A549 (cell line): ENCODE results near the gene RTCB. TPM values are rescaled to one million over a fixed set of nuclear protein-coding genes. Genes with fewer than 3 reads are reported as not detected.
"Not testable (repeated sequence)": the region's sequence is repeated elsewhere in the genome, so short reads cannot be mapped to it uniquely, and the experiment has no call there.

ENCODE experiments used
- ATAC-seq, 2 experiments: fragments of 200-7000 bp in 1 of 2; fragments of >200 bp in 1 of 2; cut with Nextera tagmentation in 1 of 2; cut with Tn5 transposase in 1 of 2; 3 replicates each; pipeline versions ENCODE4 v1.8.0 to v1.9.1; 2018 to 2020; ENCODE audit warnings: mild to moderate bottlenecking in 1 of 2, moderate library complexity in 1 of 2
- CTCF ChIA-PET: fragments of 300-600 bp; sonication (Branson Sonifier 250); formaldehyde crosslinking; extraction: SDS; loops from one replicate; lab custom pipeline; 2021; ENCODE audit warnings: antibody characterized with exemption, inconsistent platforms; lab: Yijun Ruan, JAX
- POLR2A ChIA-PET: fragments of 350-600 bp; formaldehyde crosslinking; extraction: SDS; loops from one replicate; lab custom pipeline; 2021; ENCODE audit warnings: antibody characterized with exemption, inconsistent platforms; lab: Yijun Ruan, JAX
- DNase-seq, 2 experiments: peaks; one replicate each; pipeline versions ENCODE4 v3.0.0 to v3.0.0-alpha.2; 2011 to 2016; ENCODE audit warnings: low read depth in 1 of 2, low spot score in 1 of 2
- FAIRE-seq: peaks from 2 replicates; lab custom pipeline; 2011; peaks lifted over from hg19 to GRCh38; lab: Jason Lieb, UNC
- H3K27ac ChIP-seq, 2 experiments: fragments of >200 bp; sonication (Bioruptor Twin); formaldehyde crosslinking; 3 replicates each; pipeline ENCODE4 v1.5.1; 2016 to 2017
- H3K4me1 ChIP-seq: fragments of >200 bp; sonication (Bioruptor Twin); formaldehyde crosslinking; 3 replicates; pipeline ENCODE4 v1.6.1; 2016
- H3K4me2 ChIP-seq: fragments of >200 bp; sonication (Bioruptor Twin); formaldehyde crosslinking; 3 replicates; pipeline ENCODE4 v1.6.1; 2016
- H3K4me3 ChIP-seq: fragments of >200 bp; sonication (Bioruptor Twin); formaldehyde crosslinking; 3 replicates; pipeline ENCODE4 v1.5.1; 2016
- H3K9me3 ChIP-seq: fragments of >200 bp; sonication (Bioruptor Twin); formaldehyde crosslinking; 3 replicates; pipeline ENCODE4 v1.6.1; 2016
- CBX2 ChIP-seq: fragments of 200-600 bp; sonication (generic); IDR thresholded peaks from 2 replicates; pipeline ENCODE4 v1.6.1; 2016; ENCODE audit warnings: low read depth, mild to moderate bottlenecking, borderline replicate concordance
- EHF ChIP-seq: fragments of 250-450 bp; sonication (Bioruptor Pico); IDR thresholded peaks from 2 replicates; pipeline ENCODE4 v1.5.0; 2020; ENCODE audit warnings: mild to moderate bottlenecking
- ESRRA ChIP-seq: fragments of 150-350 bp; IDR thresholded peaks from 2 replicates; pipeline ENCODE4 v1.6.1; 2014; ENCODE audit warnings: mild to moderate bottlenecking, low read length, borderline replicate concordance
- FOSB ChIP-seq: fragments of 250-450 bp; sonication (Bioruptor Pico); IDR thresholded peaks from 2 replicates; pipeline ENCODE4 v1.5.0; 2020; ENCODE audit warnings: mild to moderate bottlenecking, moderate library complexity
- FOSL2 ChIP-seq, 2 experiments: fragments of 450-650 bp in 1 of 2; fragments of >200 bp in 1 of 2; sonication (Bioruptor Twin) in 1 of 2; formaldehyde crosslinking; IDR thresholded peaks; 2 replicates each; pipeline versions ENCODE4 v1.5.0 to v1.6.1; 2016 to 2020; ENCODE audit warnings: mild to moderate bottlenecking in 1 of 2, moderate library complexity in 1 of 2
- FOXS1 ChIP-seq: fragments of 250-450 bp; sonication (Bioruptor Pico); IDR thresholded peaks from 2 replicates; pipeline ENCODE4 v1.5.0; 2020; ENCODE audit warnings: mild to moderate bottlenecking, moderate library complexity
- HOXA7 ChIP-seq: fragments of 250-450 bp; sonication (Bioruptor Pico); IDR thresholded peaks from 2 replicates; pipeline ENCODE4 v1.5.0; 2020; ENCODE audit warnings: mild to moderate bottlenecking, moderate library complexity
- HOXB5 ChIP-seq: fragments of 250-450 bp; sonication (Bioruptor Pico); IDR thresholded peaks from 2 replicates; pipeline ENCODE4 v1.5.0; 2020; ENCODE audit warnings: mild to moderate bottlenecking, moderate library complexity
- KDM1A ChIP-seq: fragments of 200-600 bp; sonication (generic); IDR thresholded peaks from 2 replicates; pipeline ENCODE4 v1.6.1; 2016; ENCODE audit warnings: low read depth, mild to moderate bottlenecking
- MAFK ChIP-seq: fragments of 450-650 bp; IDR thresholded peaks from 2 replicates; pipeline ENCODE4 v1.6.1; 2014; ENCODE audit not compliant: partially characterized antibody
- MAZ ChIP-seq: fragments of 150-350 bp; IDR thresholded peaks from 2 replicates; pipeline ENCODE4 v1.6.1; 2014; ENCODE audit warnings: antibody characterized with exemption, low read depth, low read length, borderline replicate concordance
- POLR2AphosphoS2 ChIP-seq: conservative IDR thresholded peaks from 2 replicates; pipeline ENCODE4 v1.6.1; 2012; ENCODE audit warnings: low read length, improper control_type of control experiment, inconsistent platforms
- RCOR1 ChIP-seq: fragments of 150-350 bp; IDR thresholded peaks from 2 replicates; pipeline ENCODE4 v1.6.1; 2014; ENCODE audit warnings: antibody characterized with exemption, low read length, low read depth
- RFX5 ChIP-seq: fragments of 450-650 bp; IDR thresholded peaks from 2 replicates; pipeline ENCODE4 v1.7.1; 2014; ENCODE audit warnings: antibody characterized with exemption, mild to moderate bottlenecking, moderate library complexity
- SMC3 ChIP-seq: fragments of >200 bp; sonication (Bioruptor Twin); formaldehyde crosslinking; IDR thresholded peaks from 3 replicates; pipeline ENCODE4 v1.6.1; 2018; ENCODE audit warnings: inconsistent platforms
- TFCP2L1 ChIP-seq: fragments of 250-450 bp; sonication (Bioruptor Pico); IDR thresholded peaks from 2 replicates; pipeline ENCODE4 v1.5.0; 2021; ENCODE audit warnings: mild to moderate bottlenecking
- ZFP36 ChIP-seq: fragments of 450-650 bp; IDR thresholded peaks from 2 replicates; pipeline ENCODE4 v1.6.1; 2014; ENCODE audit warnings: borderline replicate concordance; ENCODE audit not compliant: partially characterized antibody
- WGBS: methylation state at CpG from one replicate; pipeline ENCODE4 v1.1.6; 2017; ENCODE audit errors: missing lambda C conversion rate; 5-methylcytosine and 5-hydroxymethylcytosine counted together
- polyA plus RNA-seq, 4 experiments: library from polyadenylated mRNA; depleted of rRNA in 3 of 4; stranded (reverse); fragments of >200 nt; fragmentation: RNase III in 1 of 4; extraction: RNeasy Plus Mini Kit Qiagen cat#74134 plus additional on column Dnase treatment in 1 of 4; gene quantifications; 2 replicates in 3 of 4; 3 replicates in 1 of 4; pipeline ENCODE4 v1.2.3, GENCODE V29; 2011 to 2017
- TF ChIP-seq, protein P1 (sequence below): IDR thresholded peaks from 2 replicates; pipeline ENCODE4 v1.6.1; 2012; ENCODE audit warnings: low read depth, borderline replicate concordance
- TF ChIP-seq, protein P2 (sequence below): fragments of 200-600 bp; sonication (generic); IDR thresholded peaks from 2 replicates; pipeline ENCODE4 v1.6.1; 2016; ENCODE audit warnings: antibody characterized with exemption, mild to moderate bottlenecking, moderate library complexity
- TF ChIP-seq, protein P3 (sequence below): fragments of >200 bp; sonication (Bioruptor Twin); formaldehyde crosslinking; IDR thresholded peaks from 2 replicates; pipeline ENCODE4 v1.6.1; 2016
- TF ChIP-seq, protein P4 (sequence below): fragments of 250-450 bp; sonication (Bioruptor Pico); IDR thresholded peaks from 2 replicates; pipeline ENCODE4 v1.5.0; 2020; ENCODE audit warnings: low read depth, mild to moderate bottlenecking, moderate library complexity
- TF ChIP-seq, protein P5 (sequence below): IDR thresholded peaks from 2 replicates; pipeline ENCODE4 v1.6.1; 2012

RTCB gene
- polyA plus RNA-seq, 2 of the 4 experiments (the other 2 are of a cell fraction), result 93.3 to 122 TPM

DNA sequence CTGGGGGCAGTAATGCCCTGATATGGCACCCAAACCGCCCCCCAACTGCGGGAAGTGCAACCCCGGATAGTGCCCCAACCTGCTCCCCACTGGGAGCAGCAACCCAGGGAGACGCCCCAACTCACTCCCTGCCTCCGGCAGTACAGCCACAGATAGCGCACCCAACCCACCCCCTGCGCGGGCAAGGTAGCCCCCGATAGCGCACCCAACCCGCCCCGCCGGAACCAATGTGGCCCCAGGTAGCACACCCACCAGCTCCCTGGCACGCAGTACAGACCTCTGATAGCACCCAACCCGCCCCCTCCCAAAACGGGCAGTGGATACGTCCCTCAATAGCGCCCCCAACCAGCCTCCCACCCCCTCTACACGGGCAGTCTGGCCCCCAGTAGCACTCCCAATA, 58.2 kb downstream of the RTCB start:
- CTCF ChIA-PET, result no interaction called here
- DNase-seq (no peak), ATAC-seq (no peak), FAIRE-seq (no peak)
- Histone ChIP-seq H3K4me3 (no peak overlapping the region), H3K27ac (no peak overlapping the region), H3K4me1 (no peaks in the 10 kb centered on the region), H3K4me2 (no peak overlapping the region), H3K9me3 (no peaks in the 10 kb centered on the region)
- WGBS, result 100% methylated on average over 3 of the region's 19 CpGs
- POLR2A ChIA-PET, result no interaction called here
- TF ChIP-seq SMC3 (no peak), FOSB (CRISPR knock-in tag) (no peak), EHF (CRISPR knock-in tag) (no peak), ESRRA (no peak), CBX2 (no peak)

DNA sequence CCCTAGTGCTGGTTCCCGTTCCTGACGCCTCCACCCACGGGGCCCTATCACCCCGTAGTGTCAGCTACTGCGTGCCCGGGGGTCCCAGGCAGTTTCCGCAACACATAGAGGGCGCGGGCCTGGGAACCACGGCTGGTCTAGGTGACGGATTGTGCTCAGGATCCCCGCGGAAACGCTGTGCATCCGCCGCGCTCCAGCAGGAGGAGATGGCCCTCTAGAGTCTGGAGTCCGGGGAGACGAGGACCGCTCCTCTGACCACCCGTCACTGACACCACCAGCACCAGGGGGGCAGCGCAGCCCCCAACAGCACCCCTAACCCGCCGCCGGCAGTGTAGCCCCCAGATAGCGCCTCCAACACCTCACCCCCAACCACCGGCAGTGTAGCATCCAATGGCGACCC, 58.8 kb downstream of the RTCB start:
- H3K4me2 ChIP-seq, result no peak overlapping the region
- no peaks in the 10 kb centered on the region for H3K9me3 ChIP-seq
- no peak overlapping the region for H3K27ac ChIP-seq
- WGBS, result 98% methylated on average over 10 of the region's 28 CpGs
- H3K4me1 ChIP-seq, result no peaks in the 10 kb centered on the region
- no peak overlapping the region for H3K4me3 ChIP-seq
- no peak for FAIRE-seq
- ChIA-PET CTCF (interaction anchor here (0.6 kb wide), 1 partner anchor 13 kb away, joined by 3 read pairs; no protein-coding TSS in a partner anchor), POLR2A (no interaction called here)
- ATAC-seq, result no peak
- TF ChIP-seq MAZ, result no peak
- no peak for TF ChIP-seq RCOR1
- no peak for TF ChIP-seq SMC3
- no peak for DNase-seq

DNA sequence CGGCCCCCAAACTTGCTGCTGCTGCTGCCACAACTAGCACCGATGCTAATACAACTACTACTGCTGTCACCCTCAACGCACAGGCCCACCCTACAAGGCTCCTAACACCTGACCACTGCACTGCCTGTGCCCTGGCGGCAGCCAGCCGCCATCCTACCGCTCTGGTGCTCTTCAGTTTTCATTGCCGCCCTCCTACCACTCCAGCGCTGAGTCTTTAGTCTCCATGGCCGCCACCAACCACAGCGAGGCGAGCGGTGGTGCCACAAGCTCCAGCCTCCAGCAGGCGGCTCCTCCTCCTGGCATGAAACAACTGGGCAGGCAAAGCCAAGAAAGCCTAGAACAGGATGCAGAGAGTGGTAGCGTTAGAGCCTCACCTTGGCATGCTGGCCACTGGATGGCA, 59.4 kb downstream of the RTCB start:
- DNase-seq (peak in 1 of 2 experiments; percentile 4), FAIRE-seq (no peak), ATAC-seq (peak in 1 of 2 experiments; percentile 34; a peak in 2 of 6 replicates)
- WGBS, result 67% methylated on average over 11 of the region's 14 CpGs
- Histone ChIP-seq H3K4me3 (no peak overlapping the region), H3K9me3 (no peaks in the 10 kb centered on the region), H3K4me1 (no peaks in the 10 kb centered on the region), H3K27ac (no peak overlapping the region), H3K4me2 (no peak overlapping the region)
- CTCF ChIA-PET, result interaction anchor here (0.6 kb wide), 1 partner anchor 13 kb away, joined by 3 read pairs; no protein-coding TSS in a partner anchor
- POLR2A ChIA-PET, result no interaction called here
- TF ChIP-seq RFX5 (no peak), CBX2 (no peak), POLR2AphosphoS2 (no peak), ESRRA (no peak), ZFP36 (no peak), MAFK (no peak), HOXB5 (CRISPR knock-in tag) (no peak), TFCP2L1 (CRISPR knock-in tag) (no peak), FOXS1 (CRISPR knock-in tag) (no peak), KDM1A (no peak), FOSL2 (IDR thresholded peaks at IDR 0.05) (no peak), FOSL2 (CRISPR knock-in tag; IDR thresholded peaks at IDR 0.05) (no peak), HOXA7 (CRISPR knock-in tag) (no peak)
- TF ChIP-seq, protein P1, sequence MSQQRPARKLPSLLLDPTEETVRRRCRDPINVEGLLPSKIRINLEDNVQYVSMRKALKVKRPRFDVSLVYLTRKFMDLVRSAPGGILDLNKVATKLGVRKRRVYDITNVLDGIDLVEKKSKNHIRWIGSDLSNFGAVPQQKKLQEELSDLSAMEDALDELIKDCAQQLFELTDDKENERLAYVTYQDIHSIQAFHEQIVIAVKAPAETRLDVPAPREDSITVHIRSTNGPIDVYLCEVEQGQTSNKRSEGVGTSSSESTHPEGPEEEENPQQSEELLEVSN, result no peak
- TF ChIP-seq, protein P2, sequence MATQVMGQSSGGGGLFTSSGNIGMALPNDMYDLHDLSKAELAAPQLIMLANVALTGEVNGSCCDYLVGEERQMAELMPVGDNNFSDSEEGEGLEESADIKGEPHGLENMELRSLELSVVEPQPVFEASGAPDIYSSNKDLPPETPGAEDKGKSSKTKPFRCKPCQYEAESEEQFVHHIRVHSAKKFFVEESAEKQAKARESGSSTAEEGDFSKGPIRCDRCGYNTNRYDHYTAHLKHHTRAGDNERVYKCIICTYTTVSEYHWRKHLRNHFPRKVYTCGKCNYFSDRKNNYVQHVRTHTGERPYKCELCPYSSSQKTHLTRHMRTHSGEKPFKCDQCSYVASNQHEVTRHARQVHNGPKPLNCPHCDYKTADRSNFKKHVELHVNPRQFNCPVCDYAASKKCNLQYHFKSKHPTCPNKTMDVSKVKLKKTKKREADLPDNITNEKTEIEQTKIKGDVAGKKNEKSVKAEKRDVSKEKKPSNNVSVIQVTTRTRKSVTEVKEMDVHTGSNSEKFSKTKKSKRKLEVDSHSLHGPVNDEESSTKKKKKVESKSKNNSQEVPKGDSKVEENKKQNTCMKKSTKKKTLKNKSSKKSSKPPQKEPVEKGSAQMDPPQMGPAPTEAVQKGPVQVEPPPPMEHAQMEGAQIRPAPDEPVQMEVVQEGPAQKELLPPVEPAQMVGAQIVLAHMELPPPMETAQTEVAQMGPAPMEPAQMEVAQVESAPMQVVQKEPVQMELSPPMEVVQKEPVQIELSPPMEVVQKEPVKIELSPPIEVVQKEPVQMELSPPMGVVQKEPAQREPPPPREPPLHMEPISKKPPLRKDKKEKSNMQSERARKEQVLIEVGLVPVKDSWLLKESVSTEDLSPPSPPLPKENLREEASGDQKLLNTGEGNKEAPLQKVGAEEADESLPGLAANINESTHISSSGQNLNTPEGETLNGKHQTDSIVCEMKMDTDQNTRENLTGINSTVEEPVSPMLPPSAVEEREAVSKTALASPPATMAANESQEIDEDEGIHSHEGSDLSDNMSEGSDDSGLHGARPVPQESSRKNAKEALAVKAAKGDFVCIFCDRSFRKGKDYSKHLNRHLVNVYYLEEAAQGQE, result no peak
- TF ChIP-seq, protein P3, sequence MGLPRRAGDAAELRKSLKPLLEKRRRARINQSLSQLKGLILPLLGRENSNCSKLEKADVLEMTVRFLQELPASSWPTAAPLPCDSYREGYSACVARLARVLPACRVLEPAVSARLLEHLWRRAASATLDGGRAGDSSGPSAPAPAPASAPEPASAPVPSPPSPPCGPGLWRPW, result no peak
- TF ChIP-seq, protein P4, sequence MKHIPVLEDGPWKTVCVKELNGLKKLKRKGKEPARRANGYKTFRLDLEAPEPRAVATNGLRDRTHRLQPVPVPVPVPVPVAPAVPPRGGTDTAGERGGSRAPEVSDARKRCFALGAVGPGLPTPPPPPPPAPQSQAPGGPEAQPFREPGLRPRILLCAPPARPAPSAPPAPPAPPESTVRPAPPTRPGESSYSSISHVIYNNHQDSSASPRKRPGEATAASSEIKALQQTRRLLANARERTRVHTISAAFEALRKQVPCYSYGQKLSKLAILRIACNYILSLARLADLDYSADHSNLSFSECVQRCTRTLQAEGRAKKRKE (CRISPR knock-in tag), result no peak
- TF ChIP-seq, protein P5, sequence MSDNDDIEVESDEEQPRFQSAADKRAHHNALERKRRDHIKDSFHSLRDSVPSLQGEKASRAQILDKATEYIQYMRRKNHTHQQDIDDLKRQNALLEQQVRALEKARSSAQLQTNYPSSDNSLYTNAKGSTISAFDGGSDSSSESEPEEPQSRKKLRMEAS, result no peak

DNA sequence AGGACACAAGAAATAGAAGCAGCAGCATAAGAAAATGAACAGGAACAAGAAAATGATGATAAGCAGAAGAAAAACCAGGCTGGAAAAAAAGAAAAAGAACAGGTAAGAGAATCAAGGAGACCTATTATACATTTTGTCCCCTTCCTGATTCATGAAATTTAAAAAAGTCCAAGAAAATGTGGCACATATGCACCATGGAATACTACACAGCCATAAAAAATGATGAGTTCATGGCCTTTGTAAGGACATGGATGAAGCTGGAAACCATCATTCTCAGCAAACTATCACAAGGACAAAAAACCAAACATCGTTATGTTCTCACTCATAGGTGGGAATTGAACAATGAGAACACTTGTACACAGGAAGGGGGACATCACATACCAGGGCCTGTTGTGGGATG, 60.2 kb downstream of the RTCB start:
- 0% methylated on average over 1 of the region's 1 CpG for WGBS
- H3K9me3 ChIP-seq, POLR2A ChIA-PET, FAIRE-seq, ATAC-seq, H3K4me3 ChIP-seq, CTCF ChIA-PET, H3K4me2 ChIP-seq, H3K4me1 ChIP-seq, H3K27ac ChIP-seq, DNase-seq: not testable (repeated sequence)
